ENCODE data around the gene SLC1A6.

DNA sequence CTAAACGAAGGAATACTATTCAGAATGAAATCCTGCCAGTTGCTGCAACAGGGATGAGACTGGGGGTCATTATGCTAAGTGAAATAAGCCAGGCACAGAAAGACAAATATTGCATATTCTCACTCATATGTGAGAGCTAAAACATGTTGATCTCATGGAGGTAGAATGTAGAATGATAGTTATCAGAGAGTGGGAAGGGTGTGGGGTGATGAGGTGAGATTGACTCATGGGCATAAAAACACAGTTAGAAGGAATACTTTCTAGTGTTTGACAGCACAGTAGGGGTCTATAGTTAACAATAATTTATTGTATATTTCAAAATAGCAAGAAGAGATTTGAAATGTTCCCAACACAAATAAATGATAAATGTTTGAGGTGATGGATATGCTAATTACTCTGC is 46.2 kb downstream of the SLC1A6 start:
- TF ChIP-seq, protein P1, sequence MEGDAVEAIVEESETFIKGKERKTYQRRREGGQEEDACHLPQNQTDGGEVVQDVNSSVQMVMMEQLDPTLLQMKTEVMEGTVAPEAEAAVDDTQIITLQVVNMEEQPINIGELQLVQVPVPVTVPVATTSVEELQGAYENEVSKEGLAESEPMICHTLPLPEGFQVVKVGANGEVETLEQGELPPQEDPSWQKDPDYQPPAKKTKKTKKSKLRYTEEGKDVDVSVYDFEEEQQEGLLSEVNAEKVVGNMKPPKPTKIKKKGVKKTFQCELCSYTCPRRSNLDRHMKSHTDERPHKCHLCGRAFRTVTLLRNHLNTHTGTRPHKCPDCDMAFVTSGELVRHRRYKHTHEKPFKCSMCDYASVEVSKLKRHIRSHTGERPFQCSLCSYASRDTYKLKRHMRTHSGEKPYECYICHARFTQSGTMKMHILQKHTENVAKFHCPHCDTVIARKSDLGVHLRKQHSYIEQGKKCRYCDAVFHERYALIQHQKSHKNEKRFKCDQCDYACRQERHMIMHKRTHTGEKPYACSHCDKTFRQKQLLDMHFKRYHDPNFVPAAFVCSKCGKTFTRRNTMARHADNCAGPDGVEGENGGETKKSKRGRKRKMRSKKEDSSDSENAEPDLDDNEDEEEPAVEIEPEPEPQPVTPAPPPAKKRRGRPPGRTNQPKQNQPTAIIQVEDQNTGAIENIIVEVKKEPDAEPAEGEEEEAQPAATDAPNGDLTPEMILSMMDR (IDR thresholded peaks at IDR 0.05): no peak
- no peak for TF ChIP-seq POLR2AphosphoS5 (IDR thresholded peaks at IDR 0.05; ENCODE audit: low read depth, low read length)
- TF ChIP-seq SIN3A (IDR thresholded peaks at IDR 0.05; ENCODE audit: borderline replicate concordance, insufficient read depth, low read depth, low read length): no peak
- TF ChIP-seq TCF7L2 (IDR thresholded peaks at IDR 0.05; ENCODE audit: low read depth, low read length): no peak
- TF ChIP-seq, protein P2, sequence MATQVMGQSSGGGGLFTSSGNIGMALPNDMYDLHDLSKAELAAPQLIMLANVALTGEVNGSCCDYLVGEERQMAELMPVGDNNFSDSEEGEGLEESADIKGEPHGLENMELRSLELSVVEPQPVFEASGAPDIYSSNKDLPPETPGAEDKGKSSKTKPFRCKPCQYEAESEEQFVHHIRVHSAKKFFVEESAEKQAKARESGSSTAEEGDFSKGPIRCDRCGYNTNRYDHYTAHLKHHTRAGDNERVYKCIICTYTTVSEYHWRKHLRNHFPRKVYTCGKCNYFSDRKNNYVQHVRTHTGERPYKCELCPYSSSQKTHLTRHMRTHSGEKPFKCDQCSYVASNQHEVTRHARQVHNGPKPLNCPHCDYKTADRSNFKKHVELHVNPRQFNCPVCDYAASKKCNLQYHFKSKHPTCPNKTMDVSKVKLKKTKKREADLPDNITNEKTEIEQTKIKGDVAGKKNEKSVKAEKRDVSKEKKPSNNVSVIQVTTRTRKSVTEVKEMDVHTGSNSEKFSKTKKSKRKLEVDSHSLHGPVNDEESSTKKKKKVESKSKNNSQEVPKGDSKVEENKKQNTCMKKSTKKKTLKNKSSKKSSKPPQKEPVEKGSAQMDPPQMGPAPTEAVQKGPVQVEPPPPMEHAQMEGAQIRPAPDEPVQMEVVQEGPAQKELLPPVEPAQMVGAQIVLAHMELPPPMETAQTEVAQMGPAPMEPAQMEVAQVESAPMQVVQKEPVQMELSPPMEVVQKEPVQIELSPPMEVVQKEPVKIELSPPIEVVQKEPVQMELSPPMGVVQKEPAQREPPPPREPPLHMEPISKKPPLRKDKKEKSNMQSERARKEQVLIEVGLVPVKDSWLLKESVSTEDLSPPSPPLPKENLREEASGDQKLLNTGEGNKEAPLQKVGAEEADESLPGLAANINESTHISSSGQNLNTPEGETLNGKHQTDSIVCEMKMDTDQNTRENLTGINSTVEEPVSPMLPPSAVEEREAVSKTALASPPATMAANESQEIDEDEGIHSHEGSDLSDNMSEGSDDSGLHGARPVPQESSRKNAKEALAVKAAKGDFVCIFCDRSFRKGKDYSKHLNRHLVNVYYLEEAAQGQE (IDR thresholded peaks at IDR 0.05; ENCODE audit: insufficient read depth in 1 of 2, low read depth in 2 of 2, low read length in 1 of 2): no peak

All from Panc1 (cell line).